ENCODE results near the gene SEC31A. TPM values are rescaled to one million over a fixed set of nuclear protein-coding genes. Genes with fewer than 3 reads are reported as not detected.

Gene SEC31A
- total and polyA plus RNA-seq, 2 experiments from 2014 or later, result 91.0 to 98.8 TPM

- H3K4me3 Mint-ChIP-seq, result no peak overlapping the region
Observed at GRCh38 chr4:82919386-82919785, 28.4 kb upstream of the SEC31A start.

More at GRCh38 chr4:82919386-82919785, 28.4 kb upstream of the SEC31A start:
- H3K27ac Mint-ChIP-seq, result no peak overlapping the region
- H3K4me1 Mint-ChIP-seq, result no peaks in the 10 kb centered on the region
- no peaks in the 10 kb centered on the region for H3K9me3 Mint-ChIP-seq
- Histone ChIP-seq H3K4me2 (no peak overlapping the region), H3K79me2 (replicated peaks; ENCODE audit: insufficient read depth) (no peaks in the 10 kb centered on the region), H3F3A (replicated peaks; ENCODE audit: low read depth) (no peaks in the 10 kb centered on the region), H4K20me1 (replicated peaks; ENCODE audit: insufficient read depth) (0 out of 2 replicates have a peak, but pooled peaks cover 3% of the 10 kb centered on the region), H3K27ac (ENCODE audit: low read depth) (no peak overlapping the region), H3K36me3 (ENCODE audit: insufficient read depth) (0 out of 2 replicates have a peak, but pooled peaks cover 3% of the 10 kb centered on the region), H3K9me2 (ENCODE audit: insufficient read depth) (no peaks in the 10 kb centered on the region), H3K4me1 (ENCODE audit: insufficient read depth) (no peaks in the 10 kb centered on the region), H2AFZ (no peak overlapping the region), H3K27me3 (ENCODE audit: insufficient read depth) (no peaks in the 10 kb centered on the region), H3K4me3 (no peak overlapping the region)
- DNase-seq (ENCODE audit: low spot score) (no peak), ATAC-seq (no peak)
- H3K36me3 Mint-ChIP-seq (ENCODE audit: low read depth), result peaks cover 3% of the 10 kb centered on the region; the same call in 1 of the 3 replicates
- TF ChIP-seq JUNB (IDR thresholded peaks at IDR 0.05; ENCODE audit: unreplicated experiment) (no peak), STAT1 (IDR thresholded peaks at IDR 0.05; ENCODE audit: unreplicated experiment) (no peak), EZH2phosphoT487 (IDR thresholded peaks at IDR 0.05; ENCODE audit: unreplicated experiment) (no peak), POLR2AphosphoS5 (IDR thresholded peaks at IDR 0.05; ENCODE audit: low read depth) (no peak), ZNF114 (CRISPR knock-in tag; IDR thresholded peaks at IDR 0.05) (no peak), ZNF462 (CRISPR knock-in tag; IDR thresholded peaks at IDR 0.05) (no peak), EZH2 (IDR thresholded peaks at IDR 0.05; ENCODE audit: low read depth, unreplicated experiment) (no peak), REST (IDR thresholded peaks at IDR 0.05; ENCODE audit: unreplicated experiment) (no peak), NANOG (IDR thresholded peaks at IDR 0.05; ENCODE audit: borderline replicate concordance) (no peak), CTCF (conservative IDR thresholded peaks at IDR 0.05; ENCODE audit: low read depth in 2 of 2) (no peak), ETS1 (IDR thresholded peaks at IDR 0.05) (no peak), ZNF331 (CRISPR knock-in tag; IDR thresholded peaks at IDR 0.05; ENCODE audit: low read depth) (no peak), CREB1 (CRISPR knock-in tag; IDR thresholded peaks at IDR 0.05; ENCODE audit: low read depth) (no peak)
- peaks cover 6% of the 10 kb centered on the region for H3K27me3 Mint-ChIP-seq (ENCODE audit: insufficient read depth, low read depth, poor library complexity)

Data from GM23338 (cell line).